ENCODE results near the gene SLC38A8. TPM values are rescaled to one million over a fixed set of nuclear protein-coding genes. Genes with fewer than 3 reads are reported as not detected.

Gene SLC38A8
- total RNA-seq, 3 donors from 2014 or later, result not detected

GRCh38 chr16:83960521-83961249, 81.9 kb downstream of the SLC38A8 start:
- no peak overlapping the region for H3K4me3 ChIP-seq
- no peaks in the 10 kb centered on the region for H3K9me3 ChIP-seq
- TF ChIP-seq POLR2A (IDR thresholded peaks at IDR 0.05) (no peak), CTCF (IDR thresholded peaks at IDR 0.05) (no peak), POLR2AphosphoS5 (IDR thresholded peaks at IDR 0.05) (no peak)
- H3K4me1 ChIP-seq, result no peaks in the 10 kb centered on the region
- intact Hi-C loops (cut with DNase I; ENCODE audit: low total_unique reads), result no loop called here
- H3K36me3 ChIP-seq, result no peaks in the 10 kb centered on the region
- DNase-seq (ENCODE audit: low spot score in 2 of 2), result no peak
- no peaks in the 10 kb centered on the region for H3K27me3 ChIP-seq
- H3K27ac ChIP-seq, result no peak overlapping the region

Other genes starting within 250 kb of the SLC38A8 start
- gene HSBP1, start 234.8 kb downstream of the SLC38A8 start, total RNA-seq, result 10 to 100 TPM; 20.2 to 34.7 (median 29.7) TPM
- gene MLYCD, start 143.7 kb downstream of the SLC38A8 start, total RNA-seq, result 10 to 100 TPM in 2 of 3 donors, 1 to 10 TPM in 1; 9.5 to 17.0 (median 12.1) TPM
- gene OSGIN1, start 89.6 kb downstream of the SLC38A8 start, total RNA-seq, result 1 to 10 TPM; 3.0 to 3.5 (median 3.3) TPM
- 1 to 10 TPM in 1 of 3 donors, not detected in 2; 1.5 TPM for gene NECAB2, start 74.6 kb downstream of the SLC38A8 start, total RNA-seq
- 100 to 1,000 TPM in 2 of 3 donors, 10 to 100 TPM in 1; 95.4 to 142 (median 121) TPM for gene MBTPS1, start 74.1 kb upstream of the SLC38A8 start, total RNA-seq
- gene HSDL1, start 102.4 kb upstream of the SLC38A8 start, total RNA-seq, result 10 to 100 TPM; 17.0 to 25.8 (median 21.0) TPM
- 1 to 10 TPM in 2 of 3 donors, not detected in 1; 1.2 to 9.5 TPM for gene DNAAF1, start 102.5 kb upstream of the SLC38A8 start, total RNA-seq
- 10 to 100 TPM; 29.5 to 52.7 (median 39.0) TPM for gene TAF1C, start 144.3 kb upstream of the SLC38A8 start, total RNA-seq
- under 1 TPM in 2 of 3 donors, not detected in 1; 0.15 to 0.96 TPM for gene ADAD2, start 148.4 kb upstream of the SLC38A8 start, total RNA-seq
- gene KCNG4, start 197.2 kb upstream of the SLC38A8 start, total RNA-seq, result not detected